Measurements from ENCODE around the gene TNS3. TPM values are rescaled to one million over a fixed set of nuclear protein-coding genes. Genes with fewer than 3 reads are reported as not detected.
A peak's percentile ranks its signal among the peaks of the same experiment; 100 is the strongest.
"Not testable (repeated sequence)": the region's sequence is repeated elsewhere in the genome, so short reads cannot be mapped to it uniquely, and the experiment has no call there.

The TNS3 gene
- total RNA-seq, 1 donor from 2014 or later: 6.1 TPM

- no peak for DNase-seq (ENCODE audit: low spot score in 2 of 2)
- no peak for FAIRE-seq
These were observed 35.7 kb downstream of the TNS3 start for GRCh38 chr7:47546171-47546570.

GRCh38 chr7:47544416-47544815, 37.5 kb downstream of the TNS3 start:
- no peak for FAIRE-seq
- no peak for DNase-seq (ENCODE audit: low spot score in 2 of 2)

- DNase-seq (ENCODE audit: low spot score in 2 of 2) (no peak), FAIRE-seq (no peak)
These were observed 38.2 kb downstream of the TNS3 start for GRCh38 chr7:47543714-47544113.

- no peak for DNase-seq (ENCODE audit: low spot score in 2 of 2)
- FAIRE-seq: no peak
These were observed 38.9 kb downstream of the TNS3 start for GRCh38 chr7:47543056-47543455.

GRCh38 chr7:47542051-47542450, 39.9 kb downstream of the TNS3 start:
- FAIRE-seq: no peak

GRCh38 chr7:47541485-47541884, 40.4 kb downstream of the TNS3 start:
- not testable (repeated sequence) for FAIRE-seq; DNase-seq (ENCODE audit: low spot score in 2 of 2)

More at GRCh38 chr7:47542051-47542450, 39.9 kb downstream of the TNS3 start:
- no peak for DNase-seq (ENCODE audit: low spot score in 2 of 2)

GRCh38 chr7:47540387-47541350, 41.2 kb downstream of the TNS3 start:
- FAIRE-seq: no peak
- DNase-seq (ENCODE audit: low spot score in 2 of 2): no peak

DNA sequence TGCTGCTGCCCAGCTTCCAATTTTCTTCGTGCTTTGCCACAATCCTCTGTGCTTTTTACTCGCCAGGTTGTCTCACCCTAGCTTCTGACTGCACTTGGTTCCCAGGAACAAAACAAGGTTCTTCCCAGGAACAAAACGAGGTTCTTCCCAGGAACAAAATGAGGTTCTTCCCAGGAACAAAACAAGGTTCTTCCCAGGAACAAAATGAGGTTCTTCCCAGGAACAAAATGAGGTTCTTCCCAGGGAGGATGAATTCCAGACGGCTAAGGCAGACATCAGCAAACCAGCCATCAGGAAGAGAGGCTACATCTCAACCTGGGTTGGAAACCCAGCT, 41.9 kb downstream of the TNS3 start:
- DNase-seq (ENCODE audit: low spot score in 2 of 2) (no peak), FAIRE-seq (no peak)

GRCh38 chr7:47539398-47540052, 42.4 kb downstream of the TNS3 start:
- FAIRE-seq (no peak), DNase-seq (ENCODE audit: low spot score in 2 of 2) (no peak)

DNA sequence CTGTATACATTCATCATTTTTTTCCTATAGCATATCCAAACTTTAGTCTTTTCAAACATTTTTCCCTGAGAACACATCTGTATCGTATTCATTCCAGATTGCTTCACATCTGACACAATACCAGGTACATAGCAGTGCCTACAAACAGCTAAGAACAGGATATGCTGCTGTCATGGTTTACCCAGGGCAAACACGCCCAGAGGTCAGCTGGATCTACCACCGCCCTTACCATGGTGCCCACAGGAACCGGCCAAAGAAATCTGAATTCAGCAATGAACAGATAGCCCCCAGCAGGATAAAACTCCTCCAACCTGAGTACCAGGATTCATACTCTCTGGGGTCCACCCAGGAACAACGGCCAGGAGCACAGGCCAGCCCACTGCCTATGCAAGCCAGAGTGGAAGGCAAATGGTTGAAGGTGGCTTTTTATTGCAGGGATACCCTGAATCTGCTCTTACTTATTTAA, 43.0 kb downstream of the TNS3 start:
- DNase-seq (ENCODE audit: low spot score in 2 of 2): no peak
- no peak for FAIRE-seq

- DNase-seq (ENCODE audit: low spot score in 2 of 2) (no peak), FAIRE-seq (no peak)
These were observed 43.9 kb downstream of the TNS3 start for GRCh38 chr7:47537716-47538675.

- DNase-seq (ENCODE audit: low spot score in 2 of 2) (peak; percentile 34 to 62), FAIRE-seq (no peak)
These were observed 45.0 kb downstream of the TNS3 start for GRCh38 chr7:47536661-47537611.

- FAIRE-seq (no peak), DNase-seq (ENCODE audit: low spot score in 2 of 2) (peak in 1 of 2 donors; percentile 34)
These were observed 45.9 kb downstream of the TNS3 start for GRCh38 chr7:47535704-47536628.

DNA sequence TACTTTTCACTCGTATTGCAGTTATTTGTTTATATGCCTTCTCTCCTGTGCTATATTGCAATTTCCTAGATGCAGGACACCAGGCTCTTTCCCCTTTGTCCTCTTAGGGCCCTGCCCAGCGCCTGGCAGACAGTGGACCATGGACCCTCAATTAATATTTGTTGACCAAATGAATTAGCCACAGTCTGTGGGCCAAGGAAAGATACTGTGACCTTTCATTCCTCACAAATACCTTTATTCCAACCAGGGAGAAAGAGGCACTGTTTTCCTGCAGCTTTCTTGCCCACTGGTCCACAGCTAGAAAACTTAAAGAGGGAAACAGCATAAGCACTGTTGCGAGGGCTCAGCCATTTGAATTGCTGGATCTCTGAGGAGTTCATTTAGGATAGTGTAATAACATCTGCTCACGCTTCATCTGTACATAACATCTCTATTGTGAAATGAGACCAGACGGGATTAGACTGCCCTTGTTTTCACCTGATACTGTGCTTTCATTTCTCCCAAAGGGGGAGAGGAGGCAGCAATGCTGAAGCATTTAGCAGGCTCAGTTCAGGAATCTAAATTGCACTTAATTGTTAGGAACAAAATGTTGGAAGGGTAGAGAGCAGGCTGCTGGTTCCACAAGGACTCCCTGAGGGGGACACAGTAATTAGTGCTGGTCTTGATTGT, 46.7 kb downstream of the TNS3 start:
- FAIRE-seq: no peak
- DNase-seq (ENCODE audit: low spot score in 2 of 2): peak in 1 of 2 donors; percentile 41

- DNase-seq (ENCODE audit: low spot score in 2 of 2): peak in 1 of 2 donors; percentile 47
- FAIRE-seq: no peak
These were observed 47.4 kb downstream of the TNS3 start for GRCh38 chr7:47534322-47535034.

- DNase-seq (ENCODE audit: low spot score in 2 of 2): no peak
These were observed 50.1 kb downstream of the TNS3 start for GRCh38 chr7:47531584-47532492.

More at GRCh38 chr7:47531584-47532492, 50.1 kb downstream of the TNS3 start:
- FAIRE-seq: no peak
